Spleen (tissue), 7 donors: Measurements from ENCODE around the gene FUT7.
"Not testable (repeated sequence)": the region's sequence is repeated elsewhere in the genome, so short reads cannot be mapped to it uniquely, and the experiment has no call there.

Experiments
- POLR2A ChIP-seq, 3 donors: fragments of 450-650 bp; IDR thresholded peaks; one replicate each; pipeline ENCODE4 v1.5.1; 2017; ENCODE audit warnings: antibody characterized with exemption in 3 of 3, mild to moderate bottlenecking in 1 of 3
- POLR2AphosphoS5 ChIP-seq, 3 donors: sonication (generic); formaldehyde crosslinking; IDR thresholded peaks; one replicate each; pipeline ENCODE4 v1.5.1; 2017; ENCODE audit warnings: antibody characterized with exemption in 3 of 3
- TF ChIP-seq, protein P1 (sequence below), 11 experiments: fragments of 200-600 bp in 7 of 11; fragments of 450-650 bp in 4 of 11; sonication (generic) in 4 of 11; IDR thresholded peaks in 8 of 11; conservative IDR thresholded peaks in 3 of 11; 1 replicate in 7 of 11; 2 replicates in 4 of 11; pipeline versions ENCODE4 v1.4.0 to v1.8.0; 2016 to 2021; ENCODE audit warnings: antibody characterized with exemption in 11 of 11, inconsistent platforms in 4 of 11, mild to moderate bottlenecking in 1 of 11
- donor health status: DM: no; HTN: no; CAD: no; lungs with moderate emphysema.
- donor health status: DM: no; HTN: no; CAD: no.
- donor health status: DM: no; HTN: no; CAD: no.

DNA sequence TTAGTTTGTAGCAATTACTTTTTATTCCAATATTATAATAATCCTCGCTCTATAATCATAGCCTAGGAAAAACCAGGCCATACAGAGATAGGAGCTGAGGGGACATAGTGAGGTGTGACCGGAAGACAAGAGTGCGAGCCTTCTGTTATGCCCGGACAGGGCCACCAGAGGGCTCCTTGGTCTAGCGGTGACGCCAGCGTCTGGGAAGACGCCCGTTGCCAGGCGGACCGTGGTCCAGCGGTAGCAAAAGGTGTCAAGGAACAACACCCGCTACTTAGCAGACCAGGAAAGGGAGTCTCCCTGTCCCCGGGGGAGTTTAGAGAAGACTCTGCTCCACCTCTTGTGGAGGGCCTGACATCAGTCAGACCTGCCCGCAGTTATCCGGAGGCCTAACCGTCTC lies 27.6 kb downstream of the FUT7 start:
- peak in 2 of 3 donors; percentile 11 to 26 for TF ChIP-seq POLR2AphosphoS5 (IDR thresholded peaks at IDR 0.05)
- TF ChIP-seq, protein P1, sequence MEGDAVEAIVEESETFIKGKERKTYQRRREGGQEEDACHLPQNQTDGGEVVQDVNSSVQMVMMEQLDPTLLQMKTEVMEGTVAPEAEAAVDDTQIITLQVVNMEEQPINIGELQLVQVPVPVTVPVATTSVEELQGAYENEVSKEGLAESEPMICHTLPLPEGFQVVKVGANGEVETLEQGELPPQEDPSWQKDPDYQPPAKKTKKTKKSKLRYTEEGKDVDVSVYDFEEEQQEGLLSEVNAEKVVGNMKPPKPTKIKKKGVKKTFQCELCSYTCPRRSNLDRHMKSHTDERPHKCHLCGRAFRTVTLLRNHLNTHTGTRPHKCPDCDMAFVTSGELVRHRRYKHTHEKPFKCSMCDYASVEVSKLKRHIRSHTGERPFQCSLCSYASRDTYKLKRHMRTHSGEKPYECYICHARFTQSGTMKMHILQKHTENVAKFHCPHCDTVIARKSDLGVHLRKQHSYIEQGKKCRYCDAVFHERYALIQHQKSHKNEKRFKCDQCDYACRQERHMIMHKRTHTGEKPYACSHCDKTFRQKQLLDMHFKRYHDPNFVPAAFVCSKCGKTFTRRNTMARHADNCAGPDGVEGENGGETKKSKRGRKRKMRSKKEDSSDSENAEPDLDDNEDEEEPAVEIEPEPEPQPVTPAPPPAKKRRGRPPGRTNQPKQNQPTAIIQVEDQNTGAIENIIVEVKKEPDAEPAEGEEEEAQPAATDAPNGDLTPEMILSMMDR (IDR thresholded peaks at IDR 0.05 in 8 of 11, conservative IDR thresholded peaks at IDR 0.05 in 3 of 11) = peak in 10 of 11 experiments; percentile 19 to 72 (median 62)
- not testable (repeated sequence) for TF ChIP-seq POLR2A (IDR thresholded peaks at IDR 0.05)
